Heart left ventricle (tissue), 13 donors: ENCODE measurements around the gene ANAPC2.

Experiments used
- CTCF ChIP-seq, 12 donors: fragments of 200-600 bp; sonication (generic) in 4 of 12; IDR thresholded peaks; one replicate each; pipeline versions ENCODE4 v1.5.0 to v1.8.0; 2018 to 2022; ENCODE audit warnings: antibody characterized with exemption in 12 of 12, mild to moderate bottlenecking in 5 of 12
- POLR2A ChIP-seq, 2 donors: fragments of 450-650 bp; IDR thresholded peaks; one replicate each; pipeline ENCODE4 v1.6.1; 2017; ENCODE audit warnings: antibody characterized with exemption in 2 of 2, mild to moderate bottlenecking in 2 of 2, moderate library complexity in 2 of 2
- donor health status: ischemic (EF 13 %, LVEDD 7.1; RV severe dilation, severe dysfunction).
- donor health status: DM: no; HTN: yes; CAD: no.
- donor health status: DM: no; HTN: no; CAD: no.
- donor health status: ischemic (EF 25% LVEDD 6.9; RV normal size, moderate dysfunction).
- donor health status: ischemic (EF 25% LVEDD 5.7; RV mildly dilated, moderate dysfunction).
- donor health status: ischemic (EF 35%, LVEDD 5.7; RV mildly dilated, moderate dysfunction).
- donor health status: nonischemic (EF 11% LVEDD 7.7; RV severe dilation, severe dysfunction).
- donor health status: DM: yes; HTN: yes; CAD: no.
- donor health status: PGD.
- donor health status: ischemic (EF 29% LVEDD 5.4; RV normal size, mild dysfunction).
- donor health status: nonischemic (EF 23%, LVEDD 6.1; RV moderate dilation, normal function).

GRCh38 chr9:137234055-137234697, 45.8 kb upstream of the ANAPC2 start:
- TF ChIP-seq POLR2A (IDR thresholded peaks at IDR 0.05) (no peak), CTCF (IDR thresholded peaks at IDR 0.05) (no peak)
